ENCODE data around the gene SH3GL1.

SH3GL1 gene

GRCh38 chr19:4367781-4368127 is 32.6 kb downstream of the SH3GL1 start:
- Histone ChIP-seq H3K27ac (no peak overlapping the region), H3K4me1 (ENCODE audit: low read depth, poor library complexity, severe bottlenecking) (peaks cover 46% of the 10 kb centered on the region), H3K4me3 (IDR thresholded peaks at IDR 0.05; ENCODE audit: insufficient read depth, low read depth, low read length) (no peak overlapping the region)

DNA sequence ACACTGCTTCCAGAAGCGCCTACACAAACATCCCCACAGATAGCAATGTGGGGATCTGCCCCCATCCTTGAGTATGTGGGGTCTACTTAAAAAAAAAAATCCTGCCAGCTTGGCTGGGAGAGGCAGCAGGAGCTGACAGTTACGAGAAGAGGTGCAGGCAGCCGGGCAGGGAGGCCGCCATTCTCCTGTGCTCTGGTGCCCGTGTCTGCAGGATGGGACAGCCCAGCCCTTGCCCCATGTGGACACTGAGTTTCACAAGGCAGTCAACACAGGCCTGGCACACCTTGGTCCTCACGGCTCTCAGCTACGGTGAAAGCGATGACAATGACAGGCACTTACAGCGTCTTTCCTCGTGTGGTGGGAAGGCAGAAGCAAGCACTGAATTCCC is 33.0 kb downstream of the SH3GL1 start:
- H3K9ac ChIP-seq, result no peak overlapping the region
- TF ChIP-seq, protein P1, sequence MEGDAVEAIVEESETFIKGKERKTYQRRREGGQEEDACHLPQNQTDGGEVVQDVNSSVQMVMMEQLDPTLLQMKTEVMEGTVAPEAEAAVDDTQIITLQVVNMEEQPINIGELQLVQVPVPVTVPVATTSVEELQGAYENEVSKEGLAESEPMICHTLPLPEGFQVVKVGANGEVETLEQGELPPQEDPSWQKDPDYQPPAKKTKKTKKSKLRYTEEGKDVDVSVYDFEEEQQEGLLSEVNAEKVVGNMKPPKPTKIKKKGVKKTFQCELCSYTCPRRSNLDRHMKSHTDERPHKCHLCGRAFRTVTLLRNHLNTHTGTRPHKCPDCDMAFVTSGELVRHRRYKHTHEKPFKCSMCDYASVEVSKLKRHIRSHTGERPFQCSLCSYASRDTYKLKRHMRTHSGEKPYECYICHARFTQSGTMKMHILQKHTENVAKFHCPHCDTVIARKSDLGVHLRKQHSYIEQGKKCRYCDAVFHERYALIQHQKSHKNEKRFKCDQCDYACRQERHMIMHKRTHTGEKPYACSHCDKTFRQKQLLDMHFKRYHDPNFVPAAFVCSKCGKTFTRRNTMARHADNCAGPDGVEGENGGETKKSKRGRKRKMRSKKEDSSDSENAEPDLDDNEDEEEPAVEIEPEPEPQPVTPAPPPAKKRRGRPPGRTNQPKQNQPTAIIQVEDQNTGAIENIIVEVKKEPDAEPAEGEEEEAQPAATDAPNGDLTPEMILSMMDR (conservative IDR thresholded peaks at IDR 0.05; ENCODE audit: low read depth, low read length), result no peak
- H3K4me1 ChIP-seq (ENCODE audit: low read depth, poor library complexity, severe bottlenecking), result peaks cover 46% of the 10 kb centered on the region
- no peaks in the 10 kb centered on the region for H4K20me1 ChIP-seq (ENCODE audit: insufficient read depth)
- no peak overlapping the region for H3K27ac ChIP-seq
- peaks cover 8% of the 10 kb centered on the region; the same call in 1 of the 2 replicates for H3K79me2 ChIP-seq (ENCODE audit: insufficient read depth, low read depth)
- H3K4me3 ChIP-seq (IDR thresholded peaks at IDR 0.05; ENCODE audit: insufficient read depth, low read depth, low read length), result no peak overlapping the region
- no peak overlapping the region for H2AFZ ChIP-seq (ENCODE audit: low read depth)
- H3K27me3 ChIP-seq (ENCODE audit: insufficient read depth, low read depth), result no peaks in the 10 kb centered on the region
- H3K36me3 ChIP-seq (ENCODE audit: insufficient read depth), result no peaks in the 10 kb centered on the region
- no peak overlapping the region for H3K4me2 ChIP-seq

More at GRCh38 chr19:4367781-4368127, 32.6 kb downstream of the SH3GL1 start:
- no peaks in the 10 kb centered on the region for H4K20me1 ChIP-seq (ENCODE audit: insufficient read depth)
- no peak overlapping the region for H2AFZ ChIP-seq (ENCODE audit: low read depth)
- H3K9ac ChIP-seq, result no peak overlapping the region
- H3K36me3 ChIP-seq (ENCODE audit: insufficient read depth), result no peaks in the 10 kb centered on the region
- no peak overlapping the region for H3K4me2 ChIP-seq
- no peaks in the 10 kb centered on the region for H3K27me3 ChIP-seq (ENCODE audit: insufficient read depth, low read depth)
- TF ChIP-seq, protein P1 (conservative IDR thresholded peaks at IDR 0.05; ENCODE audit: low read depth, low read length), result no peak
- peaks cover 8% of the 10 kb centered on the region; the same call in 1 of the 2 replicates for H3K79me2 ChIP-seq (ENCODE audit: insufficient read depth, low read depth)

DNA sequence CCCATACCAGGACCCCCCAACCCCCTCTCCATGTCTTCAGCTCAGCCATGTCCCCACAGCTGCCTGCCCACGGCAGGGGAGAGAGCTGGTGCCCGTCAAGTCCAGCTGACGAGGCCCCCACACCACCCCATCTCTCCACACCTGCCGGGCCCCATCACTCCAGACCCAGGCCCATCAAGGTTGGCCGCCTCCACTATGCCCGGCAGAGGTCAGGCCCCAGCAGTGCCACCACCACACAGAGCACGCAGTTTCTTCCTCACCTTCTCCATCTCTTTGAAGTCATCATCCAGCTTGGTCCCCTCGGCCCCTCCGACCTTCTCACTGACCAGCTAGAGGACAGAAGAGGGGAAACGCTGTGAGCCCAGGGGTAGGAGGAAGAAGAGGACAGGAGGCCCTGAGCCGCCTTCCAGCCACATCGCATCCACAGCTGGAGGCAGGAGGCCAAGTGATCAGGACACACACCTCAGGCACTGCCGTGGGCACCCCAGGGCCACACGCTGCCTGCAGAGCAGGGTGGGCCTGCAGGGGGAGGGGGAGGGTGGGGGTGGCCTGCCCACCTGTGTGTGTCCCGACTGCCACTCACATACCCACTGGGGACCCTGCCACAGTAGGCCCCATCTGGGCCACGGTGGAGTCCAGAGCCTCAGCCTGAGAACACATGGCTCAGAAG is 33.5 kb downstream of the SH3GL1 start:
- 0 out of 2 replicates have a peak, but pooled peaks cover 8% of the 10 kb centered on the region for H3K79me2 ChIP-seq (ENCODE audit: insufficient read depth, low read depth)
- TF ChIP-seq, protein P1 (conservative IDR thresholded peaks at IDR 0.05; ENCODE audit: low read depth, low read length), result no peak
- peaks cover 40% of the 10 kb centered on the region for H3K4me1 ChIP-seq (ENCODE audit: low read depth, poor library complexity, severe bottlenecking)
- H4K20me1 ChIP-seq (ENCODE audit: insufficient read depth), result no peaks in the 10 kb centered on the region
- H3K27ac ChIP-seq, result no peak overlapping the region
- H3K4me2 ChIP-seq, result no peak overlapping the region
- H3K36me3 ChIP-seq (ENCODE audit: insufficient read depth), result no peaks in the 10 kb centered on the region
- H3K27me3 ChIP-seq (ENCODE audit: insufficient read depth, low read depth), result no peaks in the 10 kb centered on the region
- no peak overlapping the region for H3K9ac ChIP-seq
- no peak overlapping the region for H3K4me3 ChIP-seq (IDR thresholded peaks at IDR 0.05; ENCODE audit: insufficient read depth, low read depth, low read length)
- H2AFZ ChIP-seq (ENCODE audit: low read depth), result no peak overlapping the region

DNA sequence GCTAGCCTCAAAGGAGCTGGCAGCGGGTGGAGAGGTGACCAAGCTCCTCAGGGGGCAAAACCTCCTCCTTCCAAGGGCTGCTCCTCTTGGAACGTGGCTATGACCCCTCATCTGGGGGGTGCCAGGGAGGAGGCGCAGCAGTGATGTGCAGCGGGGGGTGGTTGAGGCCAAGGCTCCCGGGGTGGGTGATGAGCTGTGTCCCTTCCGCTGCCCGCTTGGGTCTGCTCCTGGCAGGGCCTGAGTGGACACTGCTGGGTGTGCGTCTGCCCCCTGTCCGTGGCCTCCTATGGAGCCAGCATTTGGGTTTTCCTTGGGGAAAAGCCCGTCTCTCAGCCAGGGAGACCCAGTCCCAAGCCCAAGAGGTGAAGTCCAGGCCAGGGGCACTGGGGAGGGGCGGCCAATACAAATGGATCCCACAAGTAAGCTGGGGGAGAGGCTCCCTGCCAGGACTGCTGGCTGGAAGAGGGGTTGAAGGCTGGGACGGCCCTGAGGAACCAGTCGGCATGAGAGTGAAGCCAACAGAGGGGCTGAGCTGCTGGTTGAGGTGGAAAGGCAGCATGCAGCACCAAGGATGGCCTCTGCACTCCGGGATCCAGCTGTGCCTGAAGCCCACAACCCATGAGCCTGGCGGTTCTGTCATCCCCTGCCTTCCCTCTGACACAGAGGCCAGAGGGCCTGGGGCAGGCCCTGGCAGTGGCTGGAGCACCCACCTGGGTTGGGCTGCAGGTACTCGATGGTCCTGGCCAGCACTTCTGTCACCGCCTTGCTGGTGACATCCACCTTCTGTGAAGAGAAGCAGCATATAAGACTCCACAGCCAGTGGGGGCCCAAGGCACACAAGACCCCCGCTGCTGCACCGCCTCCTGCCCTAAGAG is 34.3 kb downstream of the SH3GL1 start:
- no peak overlapping the region for H3K27ac ChIP-seq
- no peaks in the 10 kb centered on the region for H3K27me3 ChIP-seq (ENCODE audit: insufficient read depth, low read depth)
- H2AFZ ChIP-seq (ENCODE audit: low read depth), result no peak overlapping the region
- H4K20me1 ChIP-seq (ENCODE audit: insufficient read depth), result no peaks in the 10 kb centered on the region
- H3K9ac ChIP-seq, result no peak overlapping the region
- no peak overlapping the region for H3K4me2 ChIP-seq
- H3K36me3 ChIP-seq (ENCODE audit: insufficient read depth), result no peaks in the 10 kb centered on the region
- TF ChIP-seq, protein P1 (conservative IDR thresholded peaks at IDR 0.05; ENCODE audit: low read depth, low read length), result no peak
- 0 out of 2 replicates have a peak, but pooled peaks cover 8% of the 10 kb centered on the region for H3K79me2 ChIP-seq (ENCODE audit: insufficient read depth, low read depth)
- H3K4me3 ChIP-seq (IDR thresholded peaks at IDR 0.05; ENCODE audit: insufficient read depth, low read depth, low read length), result no peak overlapping the region
- H3K4me1 ChIP-seq (ENCODE audit: low read depth, poor library complexity, severe bottlenecking), result peaks cover 33% of the 10 kb centered on the region

Data from KMS-11 (cell line).